WTC11 (cell line): ENCODE data around the gene QRFP.

Source experiments
- CBFB ChIP-seq: sonication (generic); formaldehyde crosslinking; IDR thresholded peaks from 2 replicates; pipeline ENCODE4 v1.8.1; 2022; ENCODE audit warnings: mild to moderate bottlenecking, low read depth, missing genetic modification reagents
- CTCF ChIP-seq: fragments of 200-600 bp; IDR thresholded peaks from 2 replicates; pipeline ENCODE4 v1.8.0; 2022; ENCODE audit warnings: antibody characterized with exemption
- ESRRA ChIP-seq: sonication (generic); formaldehyde crosslinking; IDR thresholded peaks from 2 replicates; pipeline ENCODE4 v1.8.1; 2022; ENCODE audit warnings: mild to moderate bottlenecking, missing genetic modification reagents, borderline replicate concordance
- MAX ChIP-seq: sonication (generic); formaldehyde crosslinking; IDR thresholded peaks from 2 replicates; pipeline ENCODE4 v1.8.0; 2022; ENCODE audit warnings: mild to moderate bottlenecking, missing genetic modification reagents
- NFE2L1 ChIP-seq: sonication (generic); formaldehyde crosslinking; IDR thresholded peaks from 2 replicates; pipeline ENCODE4 v1.8.1; 2023; ENCODE audit warnings: missing genetic modification reagents
- NR1H2 ChIP-seq: sonication (generic); formaldehyde crosslinking; IDR thresholded peaks from 2 replicates; pipeline ENCODE4 v1.9.0; 2021; ENCODE audit warnings: mild to moderate bottlenecking, moderate library complexity, missing genetic modification reagents
- NR2C2 ChIP-seq: sonication (generic); formaldehyde crosslinking; IDR thresholded peaks from 2 replicates; pipeline ENCODE4 v1.8.0; 2022; ENCODE audit warnings: mild to moderate bottlenecking, missing genetic modification reagents
- USF1 ChIP-seq: sonication (generic); formaldehyde crosslinking; IDR thresholded peaks from 2 replicates; pipeline ENCODE4 v1.8.0; 2022; ENCODE audit warnings: mild to moderate bottlenecking, missing genetic modification reagents
- TF ChIP-seq, protein P1 (sequence below): sonication (generic); formaldehyde crosslinking; IDR thresholded peaks from 2 replicates; pipeline ENCODE4 v1.8.1; 2023; ENCODE audit warnings: mild to moderate bottlenecking, missing genetic modification reagents, moderate library complexity

DNA sequence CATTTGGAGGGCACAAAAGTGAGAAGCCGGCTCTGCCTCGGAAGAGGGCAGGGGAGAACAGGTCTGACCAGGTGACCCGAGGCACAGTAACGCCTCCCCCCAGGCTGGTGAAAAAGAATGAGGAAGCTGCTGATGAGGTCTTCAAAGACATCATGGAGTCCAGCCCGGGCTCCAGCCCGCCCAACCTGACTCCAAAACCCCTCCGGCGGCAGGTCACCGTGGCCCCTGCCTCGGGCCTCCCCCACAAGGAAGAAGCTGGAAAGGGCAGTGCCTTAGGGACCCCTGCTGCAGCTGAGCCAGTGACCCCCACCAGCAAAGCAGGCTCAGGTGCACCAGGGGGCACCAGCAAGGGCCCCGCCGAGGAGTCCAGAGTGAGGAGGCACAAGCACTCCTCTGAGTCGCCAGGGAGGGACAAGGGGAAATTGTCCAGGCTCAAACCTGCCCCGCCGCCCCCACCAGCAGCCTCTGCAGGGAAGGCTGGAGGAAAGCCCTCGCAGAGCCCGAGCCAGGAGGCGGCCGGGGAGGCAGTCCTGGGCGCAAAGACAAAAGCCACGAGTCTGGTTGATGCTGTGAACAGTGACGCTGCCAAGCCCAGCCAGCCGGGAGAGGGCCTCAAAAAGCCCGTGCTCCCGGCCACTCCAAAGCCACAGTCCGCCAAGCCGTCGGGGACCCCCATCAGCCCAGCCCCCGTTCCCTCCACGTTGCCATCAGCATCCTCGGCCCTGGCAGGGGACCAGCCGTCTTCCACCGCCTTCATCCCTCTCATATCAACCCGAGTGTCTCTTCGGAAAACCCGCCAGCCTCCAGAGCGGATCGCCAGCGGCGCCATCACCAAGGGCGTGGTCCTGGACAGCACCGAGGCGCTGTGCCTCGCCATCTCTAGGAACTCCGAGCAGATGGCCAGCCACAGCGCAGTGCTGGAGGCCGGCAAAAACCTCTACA is 11.8 kb downstream of the QRFP start:
- no peak for TF ChIP-seq CTCF
- TF ChIP-seq NFE2L1 (CRISPR knock-in tag): no peak
- no peak for TF ChIP-seq MAX
- no peak for TF ChIP-seq NR2C2 (CRISPR knock-in tag)
- no peak for TF ChIP-seq CBFB (CRISPR knock-in tag)
- no peak for TF ChIP-seq ESRRA
- no peak for TF ChIP-seq USF1 (CRISPR knock-in tag)
- TF ChIP-seq, protein P1, sequence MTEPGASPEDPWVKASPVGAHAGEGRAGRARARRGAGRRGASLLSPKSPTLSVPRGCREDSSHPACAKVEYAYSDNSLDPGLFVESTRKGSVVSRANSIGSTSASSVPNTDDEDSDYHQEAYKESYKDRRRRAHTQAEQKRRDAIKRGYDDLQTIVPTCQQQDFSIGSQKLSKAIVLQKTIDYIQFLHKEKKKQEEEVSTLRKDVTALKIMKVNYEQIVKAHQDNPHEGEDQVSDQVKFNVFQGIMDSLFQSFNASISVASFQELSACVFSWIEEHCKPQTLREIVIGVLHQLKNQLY: no peak
- TF ChIP-seq NR1H2 (CRISPR knock-in tag): no peak
